ENCODE measurements around the gene MAP4K2.
A peak's percentile ranks its signal among the peaks of the same experiment; 100 is the strongest.

Gene MAP4K2

DNA sequence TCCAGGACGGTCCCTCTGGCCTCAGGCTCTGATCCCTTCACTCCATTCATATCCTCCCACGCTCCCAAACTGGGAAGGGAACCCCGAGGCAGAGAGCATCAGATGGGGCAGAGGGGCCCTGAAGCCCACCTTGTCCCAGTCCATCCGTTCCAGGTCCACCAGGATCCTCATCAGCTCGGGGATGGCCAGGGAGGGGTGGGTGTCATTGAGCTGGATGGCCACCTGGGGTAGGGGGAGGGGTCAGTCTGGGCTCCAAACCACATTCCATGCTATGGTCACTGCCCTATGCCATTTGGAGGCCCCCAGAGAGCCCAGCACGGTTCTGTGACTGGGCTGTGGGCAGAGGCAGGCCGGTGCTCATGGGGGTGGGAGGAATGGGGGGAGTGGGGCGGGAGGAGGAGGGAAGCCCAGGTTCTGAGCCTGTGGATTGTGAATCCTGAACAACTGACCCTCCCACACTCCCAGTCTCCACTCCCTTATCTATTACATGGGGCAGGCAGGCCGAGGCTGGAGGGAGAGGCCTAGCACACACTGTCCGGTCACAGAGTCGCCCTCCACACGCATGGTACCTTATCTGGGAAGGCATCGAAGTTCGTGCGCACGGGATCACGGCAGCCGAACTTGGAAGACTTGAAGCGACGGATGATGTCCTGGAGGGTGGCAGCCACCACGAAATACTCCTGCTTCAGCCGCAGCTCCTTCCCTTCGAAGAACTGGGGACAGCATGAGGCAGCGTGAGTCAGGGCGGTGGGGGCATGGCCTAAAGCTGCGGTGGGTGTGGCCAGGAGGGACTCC, 48.7 kb downstream of the MAP4K2 start:
- DNase-seq (ENCODE audit: low spot score): no peak

DNA sequence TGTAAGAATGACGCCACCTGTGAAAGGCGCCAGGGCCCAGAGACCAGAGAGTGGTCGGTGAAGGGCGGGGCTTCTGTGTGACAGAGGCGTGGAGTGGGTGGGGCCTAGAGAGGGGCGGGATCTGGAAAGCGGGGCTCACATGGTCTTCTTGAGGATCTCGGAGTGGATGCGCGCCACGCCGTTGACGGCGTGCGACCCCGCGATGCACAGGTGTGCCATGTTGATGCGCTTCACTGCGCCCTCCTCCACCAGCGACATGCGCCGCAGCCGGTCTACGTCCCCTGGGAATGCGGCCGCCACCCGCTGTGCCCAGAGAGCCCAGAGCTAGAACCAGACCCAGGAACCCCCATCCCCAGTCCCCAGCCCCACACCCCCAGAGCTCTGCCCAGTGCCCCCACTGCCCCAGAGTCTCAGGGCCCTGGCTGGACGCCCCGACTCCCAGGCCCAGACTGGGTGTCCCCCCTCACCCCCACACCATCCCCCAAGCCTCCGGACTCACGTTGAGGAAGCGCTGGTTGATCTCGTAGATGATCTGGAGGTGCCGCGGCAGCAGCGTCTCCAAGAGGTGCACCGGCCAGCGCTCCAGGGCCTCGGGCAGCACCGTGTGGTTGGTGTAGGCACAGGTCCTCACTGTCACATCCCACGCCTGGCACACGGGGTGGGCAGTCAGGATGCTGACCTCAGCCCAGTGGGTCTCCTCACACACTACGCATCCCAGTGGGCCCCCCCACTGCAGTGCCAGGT, 49.5 kb downstream of the MAP4K2 start:
- DNase-seq (ENCODE audit: low spot score): no peak

DNA sequence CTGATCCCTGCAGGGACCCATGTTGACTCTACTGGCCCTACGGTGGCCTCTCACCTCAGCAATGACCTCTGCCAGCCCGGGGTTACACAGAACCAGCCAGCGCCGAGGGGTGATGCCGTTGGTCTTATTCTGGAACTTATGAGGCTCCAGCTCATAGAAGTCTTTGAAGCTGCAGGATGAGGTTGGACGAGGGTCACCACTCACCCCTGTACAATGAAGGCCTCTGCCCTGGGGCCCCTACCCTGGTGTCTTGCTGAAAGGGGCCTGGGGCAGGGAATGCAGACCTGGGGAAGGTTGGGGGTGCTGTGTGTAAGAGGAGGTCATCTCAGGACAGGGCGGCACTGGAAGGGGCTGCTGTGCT, 50.0 kb downstream of the MAP4K2 start:
- DNase-seq (ENCODE audit: low spot score): no peak

DNA sequence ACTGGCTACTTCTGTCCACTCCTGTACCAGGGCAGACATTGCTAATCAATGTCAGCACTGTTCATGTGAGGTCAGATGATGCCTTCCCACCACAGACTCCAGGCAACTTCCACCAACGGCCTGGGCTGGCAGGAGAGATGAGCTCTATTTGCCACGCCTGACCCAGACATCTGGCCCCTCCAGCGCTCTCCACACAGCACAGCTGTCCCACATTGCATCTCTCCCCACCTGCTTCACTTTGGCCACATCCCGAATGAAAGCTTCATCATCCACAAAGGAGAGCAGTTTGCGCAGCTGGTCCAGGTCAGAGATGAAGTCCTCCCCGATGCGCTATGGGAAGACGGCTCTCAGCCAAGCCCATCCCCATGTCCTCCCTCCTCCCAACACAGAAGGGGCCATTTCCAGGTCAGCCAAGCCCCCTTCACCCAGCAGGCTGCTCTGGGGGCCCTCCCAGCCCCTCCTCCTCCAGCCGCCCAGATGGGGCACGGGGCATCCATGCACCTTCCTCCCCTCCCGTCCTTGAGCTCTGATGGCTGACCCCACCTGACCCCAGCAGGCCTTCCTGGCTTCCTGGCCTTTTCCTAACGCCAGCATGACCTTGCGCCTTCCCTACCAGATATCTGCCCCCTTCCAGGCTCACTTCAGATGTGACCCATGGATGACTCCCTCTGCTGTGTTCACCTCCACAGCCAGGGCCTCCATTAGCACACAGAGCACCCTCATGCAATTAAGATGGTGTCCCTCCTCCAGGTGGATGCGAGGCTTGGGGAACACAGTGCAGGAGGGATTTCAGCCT, 50.6 kb downstream of the MAP4K2 start:
- DNase-seq (ENCODE audit: low spot score): no peak

DNA sequence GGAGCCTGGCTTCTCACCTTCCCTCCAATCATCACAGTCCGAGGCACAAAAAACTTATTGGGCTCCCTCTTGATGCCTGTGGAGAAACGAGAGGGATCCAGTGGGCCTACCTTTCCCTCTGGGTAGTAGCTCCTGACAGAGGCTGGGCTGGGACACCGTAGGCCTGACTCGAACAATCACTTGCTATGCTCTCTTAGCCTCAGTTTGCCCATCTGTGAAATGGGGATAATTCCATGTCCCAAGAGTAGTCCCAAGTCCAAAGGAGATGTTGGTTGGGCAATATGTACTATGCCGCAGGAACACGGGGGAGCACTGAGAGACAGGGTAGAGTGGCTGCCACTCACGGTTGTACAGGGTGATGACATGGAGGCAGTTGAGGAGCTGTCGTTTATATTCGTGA, 51.4 kb downstream of the MAP4K2 start:
- DNase-seq (ENCODE audit: low spot score): no peak

DNA sequence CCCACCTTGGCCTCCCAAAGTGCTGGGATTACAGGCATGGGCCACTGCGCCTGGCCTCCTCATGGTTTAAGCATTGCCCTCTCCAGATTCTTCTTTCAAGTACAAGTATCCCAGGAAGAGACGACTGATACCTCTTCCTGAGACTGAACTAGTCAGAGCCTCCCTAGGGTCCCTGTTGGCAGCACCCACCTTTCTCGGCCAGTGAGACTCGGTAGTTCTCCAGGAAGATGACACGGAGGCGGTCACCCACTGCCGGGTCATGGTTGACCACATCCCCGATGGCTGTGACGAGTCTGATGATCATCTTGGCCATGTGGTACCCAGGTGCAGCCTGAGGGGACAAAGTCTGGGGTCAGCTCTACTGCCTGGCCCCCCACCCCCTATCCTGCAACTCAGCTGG, 51.9 kb downstream of the MAP4K2 start:
- no peak for DNase-seq (ENCODE audit: low spot score)

DNA sequence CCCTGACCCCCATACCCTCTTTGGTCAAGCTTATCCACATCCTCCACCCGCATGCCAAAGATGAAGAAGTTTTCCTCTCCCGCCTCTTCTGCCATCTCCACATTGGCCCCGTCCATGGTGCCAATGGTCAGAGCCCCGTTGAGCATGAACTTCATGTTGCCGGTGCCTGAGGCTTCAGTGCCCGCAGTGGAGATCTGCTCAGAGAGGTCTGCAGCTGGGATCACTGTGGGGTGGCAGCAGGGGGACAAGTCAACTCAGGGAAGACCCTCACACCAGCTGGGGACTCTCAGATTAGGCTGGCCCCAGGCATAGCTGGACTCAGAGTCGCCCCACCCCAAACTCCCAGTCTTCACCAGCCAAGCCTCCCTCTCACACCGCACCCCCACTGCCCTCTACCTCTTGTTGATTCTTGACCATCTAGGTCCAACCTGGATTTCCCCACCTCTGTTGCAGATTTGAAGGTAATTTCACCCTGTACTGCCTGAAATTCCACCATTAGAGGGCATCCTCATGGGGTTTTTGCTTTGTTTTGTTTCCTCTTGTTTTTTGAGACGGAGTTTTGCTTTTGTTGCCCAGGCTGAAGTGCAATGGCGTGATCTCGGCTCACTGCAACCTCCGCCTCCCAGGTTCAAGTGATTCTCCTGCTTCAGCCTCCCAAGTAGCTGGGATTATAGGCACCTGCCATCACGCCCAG, 52.5 kb downstream of the MAP4K2 start:
- no peak for DNase-seq (ENCODE audit: low spot score)

DNA sequence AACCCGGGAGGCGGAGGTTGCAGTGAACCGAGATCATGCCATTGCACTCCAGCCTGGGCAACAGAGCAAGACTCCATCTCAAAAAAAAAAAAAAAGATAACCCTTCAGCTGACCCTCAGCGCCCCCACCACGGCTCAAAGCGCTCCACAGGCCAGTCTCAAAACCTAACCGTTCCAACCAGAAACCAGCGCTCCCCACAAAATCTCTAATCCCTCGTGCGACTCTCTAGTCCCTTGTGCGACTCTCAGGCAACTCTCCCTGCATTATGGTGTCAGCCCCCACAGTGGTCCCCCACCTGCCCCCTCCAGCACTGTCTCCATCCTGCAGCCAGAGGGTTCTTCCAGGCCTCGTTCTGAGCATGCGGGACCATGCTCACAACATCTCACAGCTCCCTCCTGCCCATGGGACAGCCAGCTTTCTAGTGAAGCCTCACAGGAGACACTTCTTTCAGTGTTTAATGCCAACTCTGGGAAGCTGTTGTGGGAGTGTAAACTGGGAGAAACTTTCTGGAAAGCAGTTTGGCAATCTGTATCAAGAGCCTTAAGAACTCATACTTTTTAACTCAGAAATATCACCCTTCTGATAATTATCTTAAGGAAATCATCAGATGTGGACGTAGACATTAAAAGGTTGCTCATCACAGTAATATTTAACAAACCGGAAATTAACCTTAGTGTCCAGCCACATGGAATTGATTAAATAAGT, 54.9 kb downstream of the MAP4K2 start:
- DNase-seq (ENCODE audit: low spot score): no peak

DNA sequence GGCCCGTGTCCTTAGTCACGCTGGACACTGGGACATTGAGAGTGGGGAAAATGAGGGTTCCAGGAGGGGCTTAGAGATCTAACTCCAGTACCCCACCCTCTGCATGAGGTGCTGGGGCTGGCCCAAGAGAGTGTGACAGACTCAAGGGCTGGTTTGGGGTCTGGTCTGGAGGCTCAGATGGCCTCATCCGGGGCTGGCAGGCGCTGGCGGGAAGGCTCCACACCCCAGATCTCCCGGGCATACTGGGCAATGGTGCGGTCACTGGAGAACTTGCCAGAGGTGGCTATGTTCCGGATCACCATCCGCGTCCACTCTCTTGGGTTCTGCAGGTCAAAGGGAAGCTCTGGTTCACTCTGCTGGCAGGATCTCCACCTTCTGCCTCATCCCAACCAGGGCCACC, 56.5 kb downstream of the MAP4K2 start:
- DNase-seq (ENCODE audit: low spot score): no peak

DNA sequence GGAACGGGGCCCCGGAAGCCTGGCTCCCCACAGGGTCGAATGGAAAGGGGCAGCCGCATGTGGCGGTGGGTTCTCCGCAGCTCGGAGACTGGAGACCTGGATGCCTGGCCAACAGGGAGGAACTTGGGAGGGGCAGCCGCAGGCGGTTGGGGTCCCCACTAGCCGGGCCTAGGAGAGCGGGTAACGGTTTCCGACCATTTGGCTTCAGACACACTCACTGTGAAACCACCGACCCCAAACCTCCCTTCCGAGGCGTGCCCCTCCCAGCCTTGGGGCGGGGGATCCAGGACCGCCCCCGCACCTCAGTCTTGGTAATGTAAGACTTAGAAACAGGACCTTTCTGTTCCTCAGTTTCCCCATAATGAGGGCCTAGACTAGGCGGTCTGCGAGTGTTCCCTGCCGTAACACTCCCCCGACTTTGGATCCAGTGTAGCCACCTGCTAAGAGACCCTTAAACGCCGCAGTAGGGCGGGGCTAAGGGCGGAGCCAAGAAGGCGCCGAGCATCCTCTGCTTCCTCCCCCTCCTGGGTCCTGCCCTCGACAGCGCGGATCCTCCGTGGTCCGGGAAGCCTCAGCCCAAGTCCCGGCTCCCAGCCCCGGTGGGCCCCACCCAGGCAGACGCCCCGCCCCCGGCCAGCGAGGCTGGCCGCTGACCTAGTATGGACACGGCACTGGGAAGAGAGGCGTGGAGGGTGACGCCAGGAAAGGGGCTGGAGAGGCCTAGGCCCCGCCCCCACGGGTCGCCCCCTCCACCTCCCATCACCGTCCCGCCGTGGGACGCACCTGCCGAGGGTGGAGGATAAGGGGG, 57.3 kb downstream of the MAP4K2 start:
- DNase-seq (ENCODE audit: low spot score): no peak

DNA sequence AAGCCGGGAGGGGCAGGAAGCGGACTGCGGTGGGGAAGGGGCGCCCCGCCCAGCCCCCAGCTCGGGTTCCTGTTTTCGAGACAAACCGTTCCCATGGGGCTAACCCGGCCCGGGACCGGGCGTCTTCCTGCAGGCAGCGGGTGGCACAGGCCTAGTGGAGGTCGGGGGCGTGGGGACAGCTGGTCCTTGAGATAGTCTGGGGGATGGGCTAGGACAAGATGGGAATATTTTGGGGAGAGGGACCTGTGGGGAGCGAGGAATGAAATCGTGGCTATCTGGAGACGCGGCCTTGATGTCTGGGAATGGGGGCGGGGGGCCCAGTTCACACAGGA, 57.9 kb downstream of the MAP4K2 start:
- DNase-seq (ENCODE audit: low spot score): no peak

DNA sequence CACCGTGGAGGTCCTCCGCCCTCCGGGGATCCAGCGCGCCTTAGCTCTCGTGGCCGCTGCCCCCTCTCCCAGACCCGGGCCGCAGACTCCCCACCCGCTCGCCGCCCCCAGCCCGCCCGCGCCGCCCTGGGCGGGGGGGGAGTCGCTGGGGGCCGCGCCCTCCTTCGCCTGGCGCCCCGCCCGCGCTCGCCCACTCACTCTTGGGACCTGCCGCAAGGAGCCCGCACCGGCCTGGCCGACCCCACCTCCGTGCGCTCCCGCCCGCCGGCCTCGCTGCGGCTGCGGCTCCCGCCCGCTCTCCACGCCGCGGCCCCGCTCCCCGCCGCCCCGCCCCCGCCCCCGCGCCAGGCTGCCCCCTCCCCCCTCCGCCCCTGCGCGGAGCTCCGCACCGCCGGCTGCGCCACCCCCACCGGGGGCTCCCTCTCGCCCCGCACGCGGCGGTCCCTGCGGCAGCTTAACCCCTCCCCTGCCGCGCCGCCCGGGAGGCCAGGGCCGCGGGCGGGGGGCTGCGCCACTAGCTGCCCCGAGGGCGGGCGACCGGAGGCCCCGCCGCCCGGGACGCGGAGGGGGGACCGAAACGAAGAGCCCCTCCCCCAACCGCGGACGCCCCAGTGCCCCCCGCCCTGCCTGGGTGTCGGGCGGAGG, 58.3 kb downstream of the MAP4K2 start:
- DNase-seq (ENCODE audit: low spot score): no peak

DNA sequence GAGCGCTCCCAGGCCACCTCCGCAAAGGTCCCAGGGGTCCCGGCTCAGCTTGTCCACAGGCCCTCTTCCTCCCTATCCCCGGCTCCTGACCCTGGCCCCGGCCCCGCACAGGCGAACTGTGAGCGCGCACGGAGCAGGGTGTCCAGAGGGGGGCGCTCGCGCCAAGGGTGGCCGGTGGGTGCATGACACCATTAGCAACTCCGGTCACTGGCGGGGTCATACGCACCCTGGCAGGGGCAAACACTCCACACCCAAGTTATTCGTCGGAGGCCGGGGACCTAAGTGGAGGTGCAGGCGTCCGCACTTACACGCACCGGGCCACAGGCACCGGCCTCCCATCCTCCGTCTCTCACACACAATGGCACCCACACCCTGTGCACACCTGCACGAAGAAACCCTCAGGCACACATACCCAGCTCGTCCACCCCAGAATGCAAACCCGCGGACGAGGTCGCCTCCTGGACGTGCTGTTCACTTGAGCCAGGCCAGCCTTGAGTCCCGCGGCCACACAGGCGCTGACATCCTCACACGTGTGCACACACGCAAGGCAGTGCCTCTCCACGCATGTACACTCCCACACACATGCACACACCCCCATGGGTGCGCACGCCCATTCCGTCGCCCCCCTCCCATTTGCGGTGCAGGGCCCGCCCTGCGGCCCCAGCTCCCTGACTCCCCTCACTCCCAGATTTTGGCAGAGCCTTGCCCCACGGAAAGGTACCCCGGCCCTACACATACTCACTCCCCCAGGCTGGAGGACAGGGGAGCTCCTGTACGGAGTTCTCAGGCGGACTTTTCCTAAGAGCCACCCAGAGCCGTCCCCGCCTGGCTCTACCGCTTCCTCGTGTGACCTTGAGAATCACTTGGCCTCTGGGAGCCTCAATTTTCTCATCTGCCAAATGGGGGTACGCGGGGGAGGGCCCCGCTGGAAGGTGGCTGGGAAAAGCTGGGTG, 59.1 kb downstream of the MAP4K2 start, which contains the start of gene RASGRP2:
RASGRP2 (minus strand) TSS at position 552 of the 953 bp plus-strand sequence. CDS start 1,276 bp downstream, outside the sequence.
- DNase-seq (ENCODE audit: low spot score): no peak

DNA sequence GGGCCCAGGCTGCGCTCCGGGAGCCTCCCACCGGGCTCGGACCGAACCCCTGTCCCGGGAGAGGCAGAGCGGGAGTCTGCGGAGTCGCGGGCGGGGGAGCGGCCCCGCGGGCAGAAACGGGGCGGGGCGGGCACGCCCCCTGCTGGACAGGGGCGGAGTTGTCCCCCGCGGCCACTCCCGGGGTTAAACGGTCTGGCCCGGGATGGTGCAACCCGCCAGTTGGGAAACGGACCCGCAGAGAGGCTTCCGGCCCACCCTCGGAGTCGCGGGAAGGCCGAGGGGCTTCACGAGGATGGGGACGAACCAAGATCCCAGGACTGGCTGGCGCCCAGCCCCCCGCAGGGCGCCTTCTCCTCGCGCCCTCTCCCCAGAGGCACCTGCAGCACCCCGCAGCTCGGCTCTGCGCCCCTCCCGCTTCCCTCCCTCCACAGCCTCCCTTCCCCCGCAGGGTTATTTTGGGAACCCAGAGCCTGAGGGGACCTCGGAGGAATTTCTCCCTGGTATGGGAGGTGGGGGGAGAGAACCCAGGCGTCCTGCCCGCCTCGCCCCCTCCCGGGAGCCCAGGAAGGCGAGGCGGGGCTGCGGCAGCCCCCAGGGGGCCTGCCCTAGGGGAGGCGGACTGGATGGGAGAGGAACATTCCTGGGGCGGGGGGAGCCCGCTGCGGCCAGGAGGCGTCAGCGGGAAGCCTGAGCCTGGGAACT, 60.0 kb downstream of the MAP4K2 start:
- peak; percentile 64 for DNase-seq (ENCODE audit: low spot score)

DNA sequence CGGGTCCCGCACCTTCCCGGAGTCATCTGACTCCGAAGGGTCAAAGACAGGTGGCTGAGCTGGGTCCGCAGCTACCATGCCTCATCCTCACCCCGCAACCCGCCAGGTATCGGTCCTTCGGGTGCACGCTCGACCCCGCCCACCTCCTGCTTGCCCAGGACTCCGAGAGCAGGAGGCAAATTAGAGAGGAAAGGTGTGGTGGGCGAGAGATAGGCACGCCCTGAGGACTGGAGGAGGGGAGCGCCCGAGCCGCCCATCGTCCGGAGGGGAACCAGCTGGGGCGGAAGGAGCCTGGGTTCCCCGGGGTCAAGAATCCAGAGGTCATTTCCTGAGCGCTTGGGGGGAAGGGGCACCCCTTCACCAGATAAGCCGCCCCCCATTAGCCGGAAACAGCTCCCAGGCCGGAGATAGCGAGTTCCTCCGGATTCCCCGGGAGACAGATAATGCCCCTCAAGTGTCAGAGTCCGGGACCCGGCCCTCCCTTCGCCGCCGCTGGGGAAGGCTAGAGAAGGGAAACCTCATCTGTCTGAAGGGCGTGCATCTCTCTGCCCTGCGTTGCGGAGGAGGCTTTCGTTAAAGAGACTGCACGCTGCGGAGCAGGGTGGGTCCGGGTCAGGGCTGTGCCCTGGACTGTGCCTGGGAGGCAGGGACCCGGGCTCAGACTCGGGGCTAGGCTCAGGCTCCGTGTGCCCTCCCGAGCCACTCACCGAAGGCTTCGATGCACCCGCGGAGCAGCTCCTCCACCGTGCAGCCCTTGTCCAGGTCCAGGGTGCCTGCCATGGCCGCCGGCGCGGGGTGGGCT, 60.7 kb downstream of the MAP4K2 start:
- DNase-seq (ENCODE audit: low spot score): no peak

DNA sequence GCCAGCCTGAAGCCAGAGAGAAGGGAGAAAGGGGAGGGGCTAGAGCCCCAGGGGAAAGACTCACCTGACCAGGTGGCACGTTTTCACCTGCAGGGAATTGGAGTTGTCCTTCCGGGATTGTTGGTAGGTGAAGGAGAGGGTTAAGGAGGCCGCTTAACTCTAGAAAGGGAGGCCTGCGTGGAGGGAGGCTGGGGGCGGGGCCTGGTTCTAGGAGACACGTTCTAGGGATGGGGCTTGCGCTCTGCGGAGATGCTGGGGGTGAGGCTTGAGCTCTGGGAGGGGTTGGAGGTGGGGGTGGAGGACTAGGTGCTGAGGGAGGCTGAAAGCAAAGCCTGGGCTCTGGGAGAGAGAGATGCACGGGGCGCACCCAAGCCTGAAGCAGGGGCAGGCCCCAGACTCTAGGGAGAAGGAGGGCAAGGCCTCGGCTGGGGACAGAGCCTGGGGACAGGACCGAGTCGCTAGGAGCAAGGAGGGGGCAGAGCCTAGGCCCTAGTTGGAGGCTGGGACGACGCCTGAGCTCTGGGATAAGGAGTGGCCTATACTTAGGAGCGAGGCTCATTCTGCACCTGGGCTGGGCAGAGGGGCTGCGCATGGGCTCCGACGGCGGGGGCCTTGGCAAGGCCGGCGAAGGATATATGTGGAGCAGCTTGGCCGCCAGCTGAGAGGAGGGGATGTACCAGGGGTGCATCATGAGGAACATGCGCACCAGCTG, 61.5 kb downstream of the MAP4K2 start:
- DNase-seq (ENCODE audit: low spot score): no peak

DNA sequence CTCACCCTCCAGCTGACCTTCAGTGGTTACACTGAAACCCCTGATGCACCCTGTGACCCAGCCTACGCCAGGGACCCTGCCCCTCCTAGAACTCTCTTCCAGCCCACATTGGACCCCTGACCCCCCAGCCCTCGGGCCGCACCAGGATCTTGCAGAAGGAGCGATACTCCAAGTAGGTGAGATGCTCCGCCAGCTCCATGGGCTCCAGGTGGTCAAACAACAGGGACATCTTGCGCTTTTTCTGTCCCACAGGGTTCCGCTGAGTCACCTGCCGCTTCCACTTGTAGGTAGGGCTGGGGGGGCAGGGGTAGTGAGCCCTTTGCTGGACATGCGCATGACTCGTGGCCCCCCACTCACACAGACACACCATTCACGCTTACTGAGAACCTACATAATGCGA, 63.1 kb downstream of the MAP4K2 start:
- no peak for DNase-seq (ENCODE audit: low spot score)

Measured in hematopoietic multipotent progenitor cell treated with erythropoietin and hydrocortisone succinate and interleukin-3 and kit ligand, for 15 days (in vitro differentiated cells).